HG03108 (cell line): ENCODE results near the gene MXRA7.
"Not testable (repeated sequence)": the region's sequence is repeated elsewhere in the genome, so short reads cannot be mapped to it uniquely, and the experiment has no call there.

Experiments
- ATAC-seq: cut with Tn5 transposase; IDR thresholded peaks from one replicate; pipeline ENCODE4 v1.9.1; 2021; ENCODE audit warnings: moderate library complexity; ENCODE audit not compliant: unreplicated experiment

MXRA7 gene

GRCh38 chr17:76735586-76736348 lies 25.0 kb upstream of the MXRA7 start:
- no peak for ATAC-seq

- no peak for ATAC-seq
Measured at GRCh38 chr17:76735006-76735405, 24.2 kb upstream of the MXRA7 start.

- ATAC-seq = no peak
Measured at GRCh38 chr17:76734080-76734840, 23.5 kb upstream of the MXRA7 start.

- no peak for ATAC-seq
Measured at GRCh38 chr17:76733618-76733957, 22.8 kb upstream of the MXRA7 start.

GRCh38 chr17:76732734-76733617 lies 22.2 kb upstream of the MXRA7 start:
- no peak for ATAC-seq

GRCh38 chr17:76731800-76732733 lies 21.3 kb upstream of the MXRA7 start:
- not testable (repeated sequence) for ATAC-seq

- no peak for ATAC-seq
Measured at GRCh38 chr17:76727745-76728456, 17.1 kb upstream of the MXRA7 start.

- peak; percentile 29 for ATAC-seq
Measured at GRCh38 chr17:76726776-76727718, 16.3 kb upstream of the MXRA7 start, which contains the start of gene METTL23. Gene METTL23, plus strand, starts transcription at chr17:76726839. Its CDS starts 2,872 bp downstream, at chr17:76729711.

GRCh38 chr17:76726231-76726775 lies 15.5 kb upstream of the MXRA7 start, which contains the start of gene JMJD6:
Gene JMJD6, minus strand, starts transcription at chr17:76726606. Its CDS starts 131 bp downstream, at chr17:76726475.
- ATAC-seq = peak; percentile 75

GRCh38 chr17:76725580-76726230 lies 14.9 kb upstream of the MXRA7 start:
- ATAC-seq = peak; percentile 11

- ATAC-seq = no peak
Measured at GRCh38 chr17:76723812-76724211, 13.0 kb upstream of the MXRA7 start.

GRCh38 chr17:76722977-76723376 lies 12.2 kb upstream of the MXRA7 start:
- not testable (repeated sequence) for ATAC-seq

- no peak for ATAC-seq
Measured at GRCh38 chr17:76722279-76722678, 11.5 kb upstream of the MXRA7 start.

- no peak for ATAC-seq
Measured at GRCh38 chr17:76721463-76721862, 10.7 kb upstream of the MXRA7 start.

- ATAC-seq = no peak
Measured at GRCh38 chr17:76720941-76721340, 10.2 kb upstream of the MXRA7 start.

GRCh38 chr17:76720211-76720610 lies 9.4 kb upstream of the MXRA7 start:
- no peak for ATAC-seq

GRCh38 chr17:76718516-76718915 lies 7.8 kb upstream of the MXRA7 start:
- no peak for ATAC-seq

- ATAC-seq = no peak
Measured at GRCh38 chr17:76716839-76717215, 6.1 kb upstream of the MXRA7 start.
